ENCODE data around the gene ZNF195.

- TF ChIP-seq, protein P1, sequence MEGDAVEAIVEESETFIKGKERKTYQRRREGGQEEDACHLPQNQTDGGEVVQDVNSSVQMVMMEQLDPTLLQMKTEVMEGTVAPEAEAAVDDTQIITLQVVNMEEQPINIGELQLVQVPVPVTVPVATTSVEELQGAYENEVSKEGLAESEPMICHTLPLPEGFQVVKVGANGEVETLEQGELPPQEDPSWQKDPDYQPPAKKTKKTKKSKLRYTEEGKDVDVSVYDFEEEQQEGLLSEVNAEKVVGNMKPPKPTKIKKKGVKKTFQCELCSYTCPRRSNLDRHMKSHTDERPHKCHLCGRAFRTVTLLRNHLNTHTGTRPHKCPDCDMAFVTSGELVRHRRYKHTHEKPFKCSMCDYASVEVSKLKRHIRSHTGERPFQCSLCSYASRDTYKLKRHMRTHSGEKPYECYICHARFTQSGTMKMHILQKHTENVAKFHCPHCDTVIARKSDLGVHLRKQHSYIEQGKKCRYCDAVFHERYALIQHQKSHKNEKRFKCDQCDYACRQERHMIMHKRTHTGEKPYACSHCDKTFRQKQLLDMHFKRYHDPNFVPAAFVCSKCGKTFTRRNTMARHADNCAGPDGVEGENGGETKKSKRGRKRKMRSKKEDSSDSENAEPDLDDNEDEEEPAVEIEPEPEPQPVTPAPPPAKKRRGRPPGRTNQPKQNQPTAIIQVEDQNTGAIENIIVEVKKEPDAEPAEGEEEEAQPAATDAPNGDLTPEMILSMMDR (IDR thresholded peaks at IDR 0.05), result no peak
- TF ChIP-seq POLR2A (IDR thresholded peaks at IDR 0.05) (no peak), EP300 (IDR thresholded peaks at IDR 0.05; ENCODE audit: low read depth) (no peak)
These were observed 2.0 kb upstream of the ZNF195 start for GRCh38 chr11:3380706-3381545.
